Pons (tissue), 1 donor: ENCODE data around the gene RPS15.

ENCODE experiments used
- DNase-seq: peaks from one replicate; pipeline ENCODE4 v3.0.0-alpha.2; 2016; ENCODE audit warnings: low spot score

Gene RPS15

GRCh38 chr19:1487576-1488281 is 49.5 kb downstream of the RPS15 start:
- no peak for DNase-seq

- no peak for DNase-seq
Observed at GRCh38 chr19:1488282-1488601, 50.0 kb downstream of the RPS15 start.

- DNase-seq: peak; percentile 26
Observed at GRCh38 chr19:1489463-1490310, 51.5 kb downstream of the RPS15 start.
